ENCODE results near the gene SLC27A1.

SLC27A1 gene

GRCh38 chr19:17470068-17470841, at the start of gene SLC27A1:
Gene SLC27A1 (plus strand): TSS chr19:17470524. CDS start chr19:17470541, 17 bp downstream.
- peak; percentile 97 for DNase-seq

- DNase-seq, result no peak
Measured at GRCh38 chr19:17421942-17422341, 48.4 kb upstream of the SLC27A1 start.

- DNase-seq, result no peak
Measured at GRCh38 chr19:17423429-17424208, 46.7 kb upstream of the SLC27A1 start.

GRCh38 chr19:17424743-17425365, 45.5 kb upstream of the SLC27A1 start:
- peak; percentile 26 for DNase-seq

GRCh38 chr19:17429641-17430113, 40.6 kb upstream of the SLC27A1 start:
- no peak for DNase-seq

- no peak for DNase-seq
Measured at GRCh38 chr19:17431417-17431816, 38.9 kb upstream of the SLC27A1 start.

GRCh38 chr19:17435218-17435617, 35.1 kb upstream of the SLC27A1 start:
- no peak for DNase-seq

- no peak for DNase-seq
Measured at GRCh38 chr19:17436094-17436873, 34.0 kb upstream of the SLC27A1 start.

GRCh38 chr19:17436874-17437267, 33.5 kb upstream of the SLC27A1 start:
- DNase-seq, result no peak

GRCh38 chr19:17441241-17442021, 28.9 kb upstream of the SLC27A1 start:
- peak; percentile 57 for DNase-seq

- DNase-seq, result no peak
Measured at GRCh38 chr19:17445526-17446165, 24.7 kb upstream of the SLC27A1 start.

- DNase-seq, result no peak
Measured at GRCh38 chr19:17447704-17448130, 22.6 kb upstream of the SLC27A1 start.

GRCh38 chr19:17448131-17448967, 22.0 kb upstream of the SLC27A1 start, which contains the start of gene TMEM221:
Gene TMEM221 (minus strand): TSS chr19:17448668. CDS start chr19:17448462, 206 bp downstream.
- no peak for DNase-seq

- peak; percentile 41 for DNase-seq
Measured at GRCh38 chr19:17450264-17451075, 19.9 kb upstream of the SLC27A1 start.

GRCh38 chr19:17451820-17452219, 18.5 kb upstream of the SLC27A1 start:
- DNase-seq, result no peak

GRCh38 chr19:17454576-17455071, 15.7 kb upstream of the SLC27A1 start:
- no peak for DNase-seq

GRCh38 chr19:17455308-17456123, 14.8 kb upstream of the SLC27A1 start:
- no peak for DNase-seq

GRCh38 chr19:17456127-17456526, 14.2 kb upstream of the SLC27A1 start:
- DNase-seq, result no peak

Measured in kidney glomerular epithelial cell (primary cell).